HG03159 (cell line): ENCODE data around the gene GGA1.

Experiments used
- ATAC-seq: cut with Tn5 transposase; IDR thresholded peaks from one replicate; pipeline ENCODE4 v1.9.1; 2021; ENCODE audit warnings: mild to moderate bottlenecking, moderate library complexity; ENCODE audit not compliant: unreplicated experiment

The GGA1 gene

GRCh38 chr22:37627121-37627520, 18.5 kb downstream of the GGA1 start:
- no peak for ATAC-seq

DNA sequence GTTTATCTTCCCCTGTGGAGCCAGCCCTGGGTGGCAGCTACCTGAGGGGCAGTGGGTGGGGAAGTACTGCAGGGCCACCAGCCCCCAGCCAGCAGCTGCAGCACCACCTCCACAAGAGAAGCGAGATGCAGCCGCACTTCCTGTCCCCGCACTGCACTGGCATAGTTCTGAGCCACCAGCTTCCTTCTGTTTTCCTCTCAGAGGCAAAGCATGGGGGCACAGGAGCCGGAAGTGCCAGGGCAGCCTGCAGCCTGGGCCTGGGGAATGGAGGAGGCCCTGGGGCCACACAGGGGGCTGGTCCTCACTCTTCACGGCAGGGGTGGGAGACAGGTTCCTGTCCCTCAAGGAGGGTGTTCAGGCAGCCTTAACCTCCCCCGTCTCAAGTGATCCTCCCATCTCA, 18.9 kb downstream of the GGA1 start:
- no peak for ATAC-seq

GRCh38 chr22:37628830-37629229, 20.2 kb downstream of the GGA1 start:
- no peak for ATAC-seq

GRCh38 chr22:37629928-37630327, 21.3 kb downstream of the GGA1 start:
- no peak for ATAC-seq

GRCh38 chr22:37630839-37631435, 22.3 kb downstream of the GGA1 start:
- ATAC-seq = no peak

GRCh38 chr22:37631448-37632173, 23.0 kb downstream of the GGA1 start:
- ATAC-seq = no peak

DNA sequence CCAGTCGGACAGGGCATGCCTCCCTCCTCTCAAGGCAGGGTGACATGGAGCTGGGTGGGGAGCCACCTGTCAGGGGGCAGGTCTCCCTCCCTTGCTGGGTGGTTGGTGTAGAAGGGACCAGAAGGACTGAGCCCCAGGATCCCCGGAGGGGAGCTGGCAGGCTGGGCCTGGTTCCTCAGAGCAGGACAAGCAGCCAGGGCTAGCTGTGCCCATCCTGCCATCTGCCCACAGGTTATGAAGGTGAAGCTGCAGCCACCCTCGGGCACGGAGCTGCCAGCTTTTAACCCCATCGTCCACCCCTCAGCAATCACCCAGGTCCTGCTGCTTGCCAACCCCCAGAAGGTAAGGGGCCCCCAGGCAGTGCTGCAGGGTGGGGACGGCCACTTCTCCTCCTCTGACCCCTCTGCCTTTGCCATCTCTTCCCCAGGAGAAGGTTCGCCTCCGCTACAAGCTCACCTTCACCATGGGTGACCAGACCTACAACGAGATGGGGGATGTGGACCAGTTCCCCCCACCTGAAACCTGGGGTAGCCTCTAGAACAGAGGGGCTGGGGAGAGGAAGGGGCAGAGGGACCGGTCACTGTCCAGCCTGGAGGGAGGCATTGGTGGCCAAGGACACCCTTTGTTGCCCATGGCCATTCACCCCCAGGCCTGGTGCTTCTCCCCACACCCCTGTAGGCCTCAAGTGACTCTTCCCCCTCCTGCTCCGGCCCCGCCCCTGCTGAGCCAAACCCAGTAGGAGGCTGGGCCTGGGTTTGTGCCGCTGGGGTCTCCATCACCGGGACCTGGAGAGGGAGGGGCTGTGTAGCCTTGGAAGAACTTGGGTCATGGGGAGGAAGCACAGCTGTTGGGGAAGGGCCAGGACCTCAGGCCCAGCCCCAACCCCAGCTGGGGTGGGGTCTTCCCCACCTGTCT, 23.8 kb downstream of the GGA1 start:
- no peak for ATAC-seq

GRCh38 chr22:37633089-37633624, 24.5 kb downstream of the GGA1 start:
- ATAC-seq = peak; percentile 41

- ATAC-seq = peak; percentile 45
Observed at GRCh38 chr22:37633625-37634416, 25.2 kb downstream of the GGA1 start.

GRCh38 chr22:37634417-37634924, 25.8 kb downstream of the GGA1 start:
- no peak for ATAC-seq

DNA sequence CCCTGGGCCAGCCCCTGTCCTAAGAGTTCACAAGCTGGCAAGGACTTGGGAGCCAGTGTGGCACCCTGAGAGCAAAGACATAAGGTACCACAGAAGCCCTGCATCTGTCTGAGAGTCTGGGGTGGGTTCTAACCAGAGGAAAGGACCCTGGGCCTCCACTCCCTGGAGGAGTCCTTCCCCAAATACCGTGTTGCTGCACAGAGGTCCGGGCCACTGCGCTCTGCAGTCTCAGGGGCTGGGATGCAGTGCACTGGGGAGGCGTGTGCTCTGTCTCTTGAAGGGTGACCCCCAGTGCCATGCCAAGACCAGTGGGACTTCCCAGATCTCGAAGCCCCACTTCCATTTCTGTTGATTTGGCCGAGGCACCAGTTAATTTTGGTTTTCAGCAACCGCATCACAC, 26.5 kb downstream of the GGA1 start:
- ATAC-seq = no peak

GRCh38 chr22:37636186-37636948, 27.7 kb downstream of the GGA1 start:
- no peak for ATAC-seq

DNA sequence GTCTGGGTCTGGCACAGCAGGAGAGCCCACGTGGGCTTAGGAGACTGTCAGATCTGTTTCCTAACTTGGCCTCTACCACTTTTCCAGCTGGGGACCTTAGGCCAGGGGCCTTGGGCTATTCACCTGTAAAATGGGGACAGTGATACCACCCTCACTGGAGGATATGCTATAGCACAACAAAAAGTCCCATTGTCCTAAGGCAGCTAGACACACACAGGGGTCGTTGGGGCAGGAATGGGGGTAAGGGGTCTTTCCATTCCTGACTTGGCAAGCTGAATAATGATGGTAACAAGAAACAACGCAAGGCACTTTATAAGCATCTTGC, 28.3 kb downstream of the GGA1 start:
- ATAC-seq = no peak

DNA sequence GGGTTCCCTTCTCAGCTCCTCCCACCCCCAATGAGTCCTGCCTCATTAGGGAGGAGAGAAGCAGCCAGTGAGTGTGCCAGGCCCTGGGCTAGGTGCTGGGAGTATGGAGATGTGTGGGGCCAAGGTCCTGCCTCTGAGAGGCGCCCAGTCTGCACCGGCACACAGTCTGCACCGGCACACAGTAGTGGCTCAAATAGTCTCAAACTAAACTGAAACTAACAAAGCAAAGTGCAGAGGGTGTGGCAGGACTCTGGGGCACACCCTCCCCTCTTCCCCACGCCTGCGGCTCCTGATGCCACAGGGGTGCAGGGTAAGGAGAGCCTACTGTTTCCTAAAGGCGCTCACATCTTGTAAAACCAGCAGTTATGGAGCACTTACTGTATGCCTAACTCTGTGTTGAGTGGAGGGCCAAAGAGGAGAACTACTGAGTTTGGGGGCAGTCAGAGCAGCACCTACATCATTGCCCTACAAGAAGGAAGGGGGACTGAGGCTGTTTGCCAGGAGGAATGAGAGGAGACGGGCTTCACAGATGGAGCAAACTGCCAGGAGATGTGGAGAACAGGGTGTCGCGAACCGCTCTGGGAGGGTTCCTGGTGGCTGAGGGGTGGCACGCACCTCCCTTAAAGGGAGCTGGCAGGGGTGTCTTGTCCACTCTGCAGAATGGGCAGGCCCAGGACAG, 29.9 kb downstream of the GGA1 start:
- ATAC-seq = no peak

GRCh38 chr22:37639070-37639760, 30.6 kb downstream of the GGA1 start, which contains the start of gene SH3BP1:
Gene SH3BP1, plus strand, starts transcription at chr22:37639669. Its CDS starts 119 bp downstream, at chr22:37639788.
- ATAC-seq = no peak

DNA sequence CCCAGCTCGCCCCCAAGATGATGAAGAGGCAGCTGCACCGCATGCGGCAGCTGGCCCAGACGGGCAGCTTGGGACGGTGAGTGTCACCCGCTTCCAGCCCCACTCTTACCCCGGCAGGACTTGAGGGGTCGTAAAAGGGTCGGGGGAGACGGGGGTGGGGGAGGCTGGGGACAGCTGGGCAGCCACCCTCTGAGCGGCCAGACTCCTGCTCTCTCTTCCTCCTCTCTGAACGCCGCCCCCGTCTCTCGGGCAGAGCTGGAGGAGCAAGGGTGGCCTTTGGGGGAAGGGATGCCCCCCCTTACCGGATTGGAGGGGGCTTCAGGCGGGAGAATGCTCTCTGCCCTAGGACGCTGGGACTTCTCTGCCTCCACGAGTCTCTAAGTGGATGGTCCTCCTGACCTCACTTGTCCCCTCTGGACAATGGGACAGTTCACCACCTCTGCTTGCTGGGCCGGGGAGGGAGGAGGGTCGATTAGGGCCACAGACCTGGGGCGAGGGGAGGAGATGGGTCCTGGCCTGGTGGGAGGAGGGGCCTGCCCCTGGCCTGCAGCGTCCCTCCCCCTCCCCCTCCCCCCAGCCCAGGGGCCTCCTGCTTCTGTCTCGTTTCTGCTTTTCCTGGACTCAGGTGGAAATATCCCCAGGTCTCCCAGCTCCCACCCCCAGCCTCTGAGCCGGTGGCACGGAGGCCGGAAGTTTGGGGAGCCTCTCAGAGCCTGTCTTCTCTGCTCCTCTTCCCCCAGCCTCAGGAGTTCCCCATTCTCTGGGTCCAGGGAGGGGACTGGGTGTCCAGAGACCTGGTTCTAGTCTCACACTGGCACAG, 31.3 kb downstream of the GGA1 start:
- no peak for ATAC-seq
